GM08714 (cell line): ENCODE data around the gene CATSPER3.

Experiments
- H3K4me3 ChIP-seq: fragments of 200-500 bp; sonication (Bioruptor generic); 2 replicates; pipeline ENCODE4 v1.5.1; 2014; ENCODE audit warnings: mild to moderate bottlenecking, low read length, inconsistent platforms
- ZNF274 ChIP-seq: IDR thresholded peaks from 2 replicates; pipeline ENCODE4 v1.6.1; 2012; ENCODE audit warnings: mild to moderate bottlenecking, low read depth, low read length

CATSPER3 gene

DNA sequence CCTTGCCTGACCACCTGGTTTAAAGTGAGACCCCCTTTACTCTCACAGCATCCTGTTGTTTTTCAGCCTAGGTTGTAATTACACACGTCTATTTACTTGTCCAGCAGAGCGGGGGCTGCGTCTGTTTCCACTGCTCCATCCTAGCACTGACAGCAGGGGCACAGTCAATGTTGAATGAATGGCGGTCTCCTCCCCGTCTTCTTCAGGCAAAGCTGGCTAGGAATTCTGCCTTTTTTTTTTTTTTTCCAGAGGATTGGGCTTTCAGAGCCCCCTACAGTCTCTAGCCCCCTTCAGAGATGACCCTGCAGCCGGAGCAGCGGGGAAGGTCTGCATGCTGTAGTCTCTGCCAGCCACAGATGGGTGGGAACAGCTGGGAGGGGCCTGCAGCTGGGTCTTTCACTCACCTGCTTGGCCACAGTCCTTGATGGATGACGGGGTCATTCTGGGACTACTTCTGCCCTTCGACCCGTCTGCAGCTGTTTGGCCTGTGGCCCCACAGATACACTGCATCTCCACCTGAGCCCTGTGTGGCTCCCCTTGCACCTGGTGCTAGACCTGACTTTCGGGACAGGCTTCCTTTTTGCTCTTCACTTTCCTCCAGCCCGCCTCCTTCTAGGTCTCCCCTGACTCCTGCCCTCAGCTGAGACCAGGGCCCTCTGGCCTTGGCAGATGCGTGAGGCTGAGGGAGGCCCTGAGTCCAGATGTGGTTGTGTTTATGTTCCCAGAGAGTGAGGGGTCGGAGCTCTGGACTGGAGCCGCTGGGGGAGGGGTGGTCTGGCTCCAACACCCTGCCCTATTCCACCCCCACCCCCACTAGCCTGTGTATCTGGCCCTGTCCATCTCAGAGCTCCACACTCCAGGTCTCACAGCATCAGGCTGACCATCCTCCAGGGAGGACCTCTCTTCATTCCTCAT, 58.3 kb downstream of the CATSPER3 start:
- H3K4me3 ChIP-seq: no peak overlapping the region
- TF ChIP-seq ZNF274: no peak

DNA sequence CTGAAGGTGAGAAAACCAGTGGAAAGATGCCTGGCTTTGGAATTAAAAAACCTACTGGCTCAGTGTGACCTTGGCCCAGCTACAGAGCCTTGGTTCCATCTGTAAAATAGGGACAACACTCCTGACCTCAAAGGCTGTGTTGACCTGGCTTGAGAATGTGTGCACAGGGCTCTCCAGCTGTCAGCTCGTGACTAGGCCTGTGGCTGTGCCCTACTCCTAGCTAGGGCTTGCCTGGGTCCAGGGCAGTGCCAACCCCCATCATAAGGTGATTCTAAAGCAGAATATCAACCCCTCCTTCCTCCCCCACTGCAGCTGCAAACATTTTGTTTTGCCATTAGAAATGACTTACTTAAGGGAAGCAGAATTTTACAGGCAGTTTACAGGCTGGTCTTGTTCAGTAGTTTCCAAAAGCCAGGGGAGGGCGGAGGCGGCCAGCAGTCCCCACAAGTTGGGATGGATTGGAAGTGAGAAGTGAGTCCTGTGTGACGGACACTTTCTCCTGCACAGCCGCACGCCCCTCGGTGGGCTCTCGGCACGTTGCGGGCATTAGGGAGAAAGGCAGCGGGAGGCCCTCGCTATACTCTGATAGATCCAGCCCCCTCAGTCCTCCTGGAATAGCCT, 59.0 kb downstream of the CATSPER3 start:
- TF ChIP-seq ZNF274: no peak
- H3K4me3 ChIP-seq: no peak overlapping the region

DNA sequence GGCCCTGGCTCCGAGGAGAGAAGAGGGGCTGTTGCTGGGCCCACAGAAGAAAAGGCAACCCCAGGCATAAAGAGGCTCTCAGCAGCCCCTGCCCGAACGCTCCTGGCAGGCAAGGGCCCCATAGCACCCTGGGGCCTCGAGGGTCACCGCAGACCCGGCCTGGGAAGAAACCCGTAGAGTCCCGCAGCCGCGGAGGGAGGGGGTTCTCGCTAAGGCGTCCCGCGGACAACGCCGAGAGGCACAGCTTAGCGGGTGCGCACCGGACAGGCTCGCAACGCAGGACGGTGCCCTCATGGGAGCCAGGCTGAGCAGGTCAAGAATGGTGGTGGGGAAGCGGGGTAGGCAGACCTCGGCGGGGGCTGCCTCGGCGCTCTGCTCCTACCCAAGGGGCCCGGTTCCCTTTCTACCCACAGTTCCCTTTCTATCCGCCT, 59.6 kb downstream of the CATSPER3 start:
- H3K4me3 ChIP-seq: no peak overlapping the region
- TF ChIP-seq ZNF274: no peak

DNA sequence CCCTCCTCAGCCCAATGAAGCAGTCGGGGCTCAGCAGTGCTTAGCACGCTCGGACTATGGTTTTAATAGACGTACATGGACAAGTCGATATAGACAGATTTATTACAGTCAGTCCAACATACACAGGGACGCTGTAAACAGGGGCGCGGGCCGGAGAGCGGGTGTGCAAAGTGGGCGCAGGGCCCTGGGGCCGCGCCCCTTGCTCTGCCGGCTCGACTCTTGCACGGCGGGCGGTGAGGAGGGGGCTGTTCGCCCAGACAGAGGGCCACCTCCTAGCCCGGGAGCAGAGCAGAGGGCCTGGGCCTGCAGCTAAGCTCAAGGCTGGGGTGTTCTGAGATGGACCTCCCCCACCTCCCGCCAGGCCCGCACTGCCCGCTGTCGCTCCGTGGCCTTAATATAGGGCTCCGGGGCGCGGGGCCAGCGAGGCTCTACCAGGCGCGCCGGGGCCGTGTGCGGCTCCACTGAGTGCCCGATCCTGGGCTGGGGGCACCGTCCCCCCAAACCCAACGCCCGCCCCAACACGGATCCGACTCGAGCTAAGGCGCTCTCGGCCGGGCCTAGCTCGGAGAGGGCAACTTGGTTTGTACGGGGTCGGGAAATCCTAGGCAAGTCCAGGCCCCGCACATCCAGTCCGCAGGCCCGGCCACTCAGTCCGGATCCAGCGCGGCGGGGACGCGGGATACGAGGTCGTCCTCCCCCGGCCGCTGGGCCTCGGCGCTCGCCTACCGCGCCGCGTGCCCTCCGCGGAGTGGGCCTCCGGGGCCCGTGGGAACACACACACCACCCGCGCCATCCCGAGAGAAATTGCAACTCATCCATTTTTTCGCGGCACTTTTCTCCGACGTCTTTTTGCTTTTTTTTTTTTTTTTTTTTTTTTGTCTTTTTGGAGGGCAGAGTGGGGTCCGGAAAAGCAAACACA, 60.2 kb downstream of the CATSPER3 start:
- H3K4me3 ChIP-seq: no peak overlapping the region
- TF ChIP-seq ZNF274: no peak

DNA sequence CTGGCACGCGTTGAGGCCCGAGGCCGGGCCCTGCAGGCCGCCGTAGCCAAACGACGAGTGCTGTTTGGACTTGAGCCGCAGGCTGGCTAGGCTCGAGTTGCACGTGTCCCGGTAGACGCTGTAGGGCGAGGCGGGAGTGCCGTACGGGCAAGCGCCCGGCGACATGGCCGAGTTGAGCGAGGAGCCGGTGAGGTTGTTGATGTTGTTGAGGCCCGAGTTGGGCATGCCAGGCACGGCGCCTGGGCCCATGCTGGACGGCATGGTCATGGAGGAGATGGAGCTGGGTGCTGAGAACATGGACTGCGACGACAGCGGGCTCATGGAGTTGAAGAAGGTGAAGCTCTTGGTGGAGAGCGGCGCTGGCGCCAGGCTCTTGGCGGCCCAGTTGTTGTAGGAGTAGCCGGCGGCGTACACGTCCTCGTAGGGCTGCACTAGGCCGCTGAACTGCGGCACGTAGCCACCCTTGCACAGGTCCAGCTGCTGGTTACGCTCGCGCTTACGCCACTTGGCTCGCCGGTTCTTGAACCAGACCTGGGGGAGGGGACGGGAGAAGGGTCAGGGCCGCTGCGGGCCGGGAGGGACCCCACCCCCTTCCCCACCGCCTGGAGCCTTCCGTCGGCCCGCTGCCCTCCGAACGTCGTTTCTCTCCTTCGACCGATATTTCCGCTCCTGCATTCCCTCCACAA, 61.2 kb downstream of the CATSPER3 start:
- no peak for TF ChIP-seq ZNF274
- no peak overlapping the region for H3K4me3 ChIP-seq

DNA sequence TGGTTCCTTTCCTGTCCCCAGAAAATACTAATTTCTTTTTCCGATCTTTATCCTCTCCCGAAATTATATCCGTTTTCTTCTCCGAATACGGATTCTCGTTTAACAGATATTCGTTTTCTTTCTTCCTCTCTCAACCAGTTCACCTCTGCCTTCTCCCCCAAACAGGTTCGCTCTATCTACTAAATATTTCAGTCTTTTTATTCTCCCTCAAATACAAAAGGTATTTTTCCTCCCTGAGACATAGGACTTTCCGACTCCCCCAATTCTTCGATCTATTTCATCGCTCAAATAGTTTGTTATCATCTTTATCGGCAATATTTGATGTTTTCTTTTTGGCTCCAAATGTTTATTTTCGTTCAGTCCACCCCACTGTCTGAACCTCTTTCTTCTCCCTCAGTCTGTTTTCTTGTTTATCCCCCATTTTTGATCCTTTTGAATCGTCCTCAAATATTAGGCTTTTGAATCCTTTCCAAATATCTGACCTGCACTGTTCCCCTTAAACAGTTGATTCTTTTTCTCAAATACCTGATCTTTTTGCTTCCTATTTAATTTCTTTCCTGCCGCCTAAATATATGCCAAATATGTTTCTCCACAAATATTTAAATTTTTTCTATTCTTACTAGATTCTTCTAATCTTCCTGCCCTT, 61.9 kb downstream of the CATSPER3 start:
- no peak overlapping the region for H3K4me3 ChIP-seq
- no peak for TF ChIP-seq ZNF274

DNA sequence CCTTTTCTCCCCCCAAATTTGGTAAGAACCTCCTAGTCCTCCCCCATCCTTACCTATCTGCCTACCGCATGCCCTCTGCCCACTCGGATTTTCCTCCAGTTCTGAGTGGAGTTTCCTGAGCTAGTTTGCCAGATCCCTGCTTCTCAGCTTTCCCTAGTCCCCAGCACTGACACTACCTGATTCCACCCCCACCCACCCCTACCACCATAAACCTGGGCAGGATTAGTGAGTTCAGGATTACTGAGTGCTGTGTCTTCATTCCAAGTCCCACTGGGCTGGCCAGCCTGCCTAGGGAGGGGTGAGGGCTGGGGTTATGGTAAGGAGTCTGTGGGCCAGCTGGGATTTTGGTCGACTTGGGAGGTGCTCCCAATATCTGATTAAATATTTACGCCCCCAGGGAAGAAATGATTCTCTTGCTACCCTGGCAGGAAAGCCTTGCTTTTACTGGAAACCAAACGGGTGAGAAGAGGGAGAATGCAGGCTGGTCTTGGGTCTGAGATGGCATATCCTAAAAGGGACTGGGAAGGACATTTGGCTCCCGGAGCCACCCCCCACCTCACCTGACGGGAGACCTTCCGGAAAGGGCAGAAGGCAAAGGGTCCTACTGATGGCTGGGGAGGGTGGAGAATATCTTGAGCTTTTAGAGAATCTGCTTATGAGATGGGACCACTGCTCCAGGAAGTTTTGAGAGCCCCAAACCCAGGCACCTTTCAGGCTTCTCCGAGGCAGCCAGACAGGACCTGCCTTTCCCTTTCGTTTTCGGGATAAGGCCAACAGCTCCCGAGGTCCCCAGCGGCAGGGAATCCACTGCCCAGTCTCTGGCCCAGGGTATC, 62.6 kb downstream of the CATSPER3 start:
- H3K4me3 ChIP-seq: no peak overlapping the region; the same call in 1 of the 2 replicates

DNA sequence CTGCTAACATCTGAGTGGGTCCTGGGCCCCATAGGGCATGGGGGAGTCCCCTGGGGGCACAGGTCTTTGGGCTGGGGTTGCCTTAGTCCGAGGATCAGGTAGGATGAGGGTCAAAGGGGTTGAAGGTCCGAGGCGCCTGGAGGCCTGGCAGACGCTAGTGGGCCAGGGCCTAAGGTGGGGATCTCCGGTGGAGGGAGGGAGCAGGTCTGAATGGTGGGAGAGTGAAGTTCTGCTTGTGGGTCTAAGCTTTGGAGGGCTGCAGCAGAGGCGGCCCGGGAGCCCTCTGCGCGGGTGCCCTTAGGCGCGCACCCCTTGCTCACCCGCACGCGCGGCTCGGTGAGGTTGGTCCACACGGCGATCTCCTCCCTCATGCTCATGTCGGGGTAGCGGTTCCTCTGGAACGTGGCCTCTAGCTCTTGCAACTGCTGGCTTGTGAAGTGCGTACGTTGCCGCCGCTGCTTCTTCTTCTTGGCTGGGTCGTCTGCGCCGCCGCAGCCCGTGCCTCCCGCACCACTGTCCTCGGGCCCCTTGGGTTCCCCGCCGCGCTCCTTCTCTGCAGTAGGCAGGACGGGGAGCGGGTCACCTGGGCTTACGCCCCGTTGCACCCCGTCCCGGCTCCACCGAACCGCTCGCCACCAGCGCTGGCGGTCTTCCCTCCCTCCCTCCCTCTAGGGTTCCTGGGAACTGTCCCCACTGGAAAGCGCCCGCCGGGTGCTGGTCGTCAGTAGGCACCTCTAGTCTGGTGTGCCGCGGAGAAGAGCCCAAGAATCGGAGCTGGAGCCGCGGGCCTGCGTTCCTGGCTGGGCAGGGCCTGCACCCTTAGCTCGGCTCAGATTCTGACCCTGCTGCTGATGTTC, 63.5 kb downstream of the CATSPER3 start:
- no peak for TF ChIP-seq ZNF274
- no peak overlapping the region; the same call in 1 of the 2 replicates for H3K4me3 ChIP-seq

More for the DNA sequence above, 62.6 kb downstream of the CATSPER3 start:
- TF ChIP-seq ZNF274: no peak

DNA sequence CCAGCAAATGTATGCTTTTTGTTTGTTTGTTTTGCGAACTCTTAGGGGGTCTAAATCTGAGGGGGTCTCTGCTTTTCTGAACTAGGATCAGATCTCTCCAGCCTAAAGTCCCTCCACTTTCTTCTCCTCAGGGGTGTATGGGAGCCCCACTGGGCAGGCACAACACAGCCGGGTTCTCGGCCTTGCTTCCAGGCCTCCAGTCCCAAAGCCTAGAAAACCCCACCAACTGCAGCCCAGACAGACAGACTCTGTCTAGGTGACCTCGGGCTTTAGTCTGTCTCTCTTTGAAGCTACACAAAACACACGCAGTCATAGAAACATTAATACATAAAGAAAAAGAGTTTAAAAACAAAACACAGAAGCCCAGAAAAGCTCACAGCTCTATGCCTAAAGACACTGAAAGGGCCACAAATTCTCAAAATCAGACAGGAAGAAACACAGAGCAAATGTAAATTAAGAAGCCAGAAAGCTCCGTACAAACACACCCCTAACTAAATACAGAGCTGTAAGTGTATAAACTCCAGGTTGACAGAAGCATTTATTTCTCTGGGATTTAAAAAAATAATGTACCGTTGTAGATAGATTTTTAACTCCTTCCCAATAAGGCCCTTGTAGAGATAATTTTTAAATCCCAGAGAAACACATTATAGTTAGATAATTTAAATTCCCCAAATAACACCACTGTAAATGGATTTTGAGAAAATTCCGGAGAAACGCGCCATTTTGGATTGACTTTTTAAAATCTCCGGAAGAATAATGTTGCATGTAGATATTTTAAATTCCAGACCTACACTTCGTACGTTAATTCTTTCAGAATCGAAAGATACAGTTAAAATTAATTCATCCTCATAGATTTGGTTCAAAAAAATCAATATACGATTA, 64.3 kb downstream of the CATSPER3 start:
- peak overlapping the region; percentile 58; the same call in 1 of the 2 replicates for H3K4me3 ChIP-seq

DNA sequence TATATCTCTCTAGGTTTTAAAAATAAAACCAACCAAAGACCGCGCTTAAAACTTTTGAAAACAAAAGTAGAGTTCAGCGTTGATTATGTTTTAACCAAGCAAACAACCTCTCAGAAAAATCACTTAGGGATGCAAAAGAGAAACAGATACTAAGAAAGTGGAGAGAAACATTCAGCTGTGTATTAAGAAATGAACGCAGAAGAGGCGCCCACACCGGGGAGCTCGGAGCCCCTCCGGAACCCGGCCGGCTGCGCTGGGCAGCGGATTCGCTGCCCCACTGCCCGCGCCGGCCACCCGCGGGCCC, 64.9 kb downstream of the CATSPER3 start:
- no peak for TF ChIP-seq ZNF274
- H3K4me3 ChIP-seq: peak overlapping the region; percentile 58

More for the DNA sequence above, 64.3 kb downstream of the CATSPER3 start:
- no peak for TF ChIP-seq ZNF274
